ENCODE results near the gene SLIRP. TPM values are rescaled to one million over a fixed set of nuclear protein-coding genes. Genes with fewer than 3 reads are reported as not detected.

SLIRP gene
- total RNA-seq, 4 donors from 2014 or later: 72.9 to 258 (median 90.9) TPM

- no peaks in the 10 kb centered on the region for H3K27me3 ChIP-seq
- no peaks in the 10 kb centered on the region for H3K9me3 ChIP-seq
- H3K4me1 ChIP-seq: no peaks in the 10 kb centered on the region
- intact Hi-C loops (cut with DNase I; ENCODE audit: low total_unique reads): no loop called here
- no peak for DNase-seq
- H3K4me3 ChIP-seq: no peak overlapping the region
- no peak overlapping the region for H3K27ac ChIP-seq
- H3K36me3 ChIP-seq: no peaks in the 10 kb centered on the region
- TF ChIP-seq POLR2A (IDR thresholded peaks at IDR 0.05): no peak
- TF ChIP-seq CTCF (IDR thresholded peaks at IDR 0.05): no peak
These were observed 45.1 kb downstream of the SLIRP start for GRCh38 chr14:77752799-77753516.

DNA sequence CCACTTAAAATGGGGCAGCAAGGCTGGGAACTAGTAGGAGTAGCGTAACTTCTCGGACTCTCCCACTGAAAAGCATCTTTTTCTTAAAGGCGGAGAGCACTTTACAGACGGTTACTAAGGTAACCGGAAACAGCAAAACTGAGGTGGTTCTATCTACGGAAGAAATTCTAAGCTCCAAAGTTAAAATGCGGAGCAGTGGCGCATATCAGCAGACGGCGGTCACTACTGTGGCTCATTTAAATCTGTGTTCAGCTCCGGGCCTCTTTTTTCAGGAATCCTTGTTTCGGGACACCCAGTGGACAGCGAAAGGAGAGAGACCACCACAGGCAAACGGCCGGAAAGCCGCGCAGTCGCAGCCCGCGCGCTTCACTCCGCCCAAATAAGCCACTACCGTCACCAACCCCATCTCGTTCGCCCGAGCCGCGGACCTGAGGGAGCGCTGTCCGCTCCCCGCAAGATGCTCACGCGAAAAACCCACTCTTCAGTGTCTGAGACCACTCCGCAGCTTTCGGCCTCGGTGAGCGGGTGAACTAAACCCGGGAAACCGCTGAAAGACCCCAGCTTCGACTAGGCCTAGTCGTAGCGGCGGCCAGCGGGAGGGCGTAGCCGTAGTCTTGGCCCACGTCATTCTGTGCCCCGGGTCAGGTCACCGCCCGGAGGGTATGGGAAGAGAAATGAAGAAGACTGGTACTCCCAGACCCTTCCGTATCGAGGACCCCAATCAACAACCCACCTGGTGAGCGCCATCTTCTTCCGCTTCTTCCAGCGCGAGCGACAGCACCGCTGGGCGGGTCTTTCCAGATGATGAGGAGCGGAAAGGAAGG lies 52.7 kb downstream of the SLIRP start, which contains the start of gene SNW1:
Gene SNW1 (minus strand): TSS at position 776 of the 824 bp plus-strand sequence. CDS start 29 bp downstream, at position 747.
- Histone ChIP-seq H3K4me1 (peaks cover 7 to 9% of the 10 kb centered on the region in 2 donors), H3K4me3 (peak within 1 kb of the TSS; percentile 78 to 97), H3K27me3 (no peaks in the 10 kb centered on the region), H3K27ac (peak within 1 kb of the TSS; percentile 86 to 93), H3K9me3 (no peaks in the 10 kb centered on the region), H3K36me3 (no peaks in the 10 kb centered on the region)
- peak; percentile 89 to 93 for DNase-seq
- intact Hi-C loops (cut with DNase I; ENCODE audit: low total_unique reads): no loop called here
- TF ChIP-seq POLR2A (IDR thresholded peaks at IDR 0.05): peak; percentile 26 to 70
- no peak for TF ChIP-seq CTCF (IDR thresholded peaks at IDR 0.05)

GRCh38 chr14:77761205-77761931 lies 53.5 kb downstream of the SLIRP start:
- Histone ChIP-seq H3K27me3 (no peaks in the 10 kb centered on the region), H3K9me3 (no peaks in the 10 kb centered on the region), H3K36me3 (no peaks in the 10 kb centered on the region), H3K4me1 (peaks cover 7 to 9% of the 10 kb centered on the region in 2 donors), H3K27ac (peak overlapping the region; percentile 86 to 93), H3K4me3 (peak overlapping the region; percentile 78 to 97)
- intact Hi-C loops (cut with DNase I; ENCODE audit: low total_unique reads): no loop called here
- DNase-seq: peak; percentile 40
- TF ChIP-seq POLR2A (IDR thresholded peaks at IDR 0.05) (no peak), CTCF (IDR thresholded peaks at IDR 0.05) (no peak)

DNA sequence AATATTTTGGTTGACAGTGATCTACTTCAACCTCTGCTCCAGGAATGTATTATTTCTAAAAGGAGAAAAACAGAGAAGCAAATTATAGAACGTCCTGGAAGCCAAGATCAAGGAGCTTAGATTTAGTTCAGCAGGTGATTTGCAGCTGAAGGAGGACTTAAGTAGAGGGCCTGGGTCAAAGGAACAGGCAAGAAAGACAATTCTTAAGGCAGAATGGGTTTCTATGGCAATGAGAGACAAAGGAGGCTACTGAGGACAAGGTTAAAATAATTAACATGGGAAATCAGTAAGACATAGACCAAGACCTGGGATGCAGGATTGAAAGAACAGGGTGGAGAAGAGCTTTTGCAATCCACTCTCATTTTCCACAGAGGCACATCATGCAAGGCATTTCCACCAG lies 55.4 kb downstream of the SLIRP start:
- H3K36me3 ChIP-seq: no peaks in the 10 kb centered on the region
- no peak for DNase-seq
- intact Hi-C loops (cut with DNase I; ENCODE audit: low total_unique reads): no loop called here
- H3K9me3 ChIP-seq: no peaks in the 10 kb centered on the region
- TF ChIP-seq CTCF (IDR thresholded peaks at IDR 0.05) (no peak), POLR2A (IDR thresholded peaks at IDR 0.05) (no peak)
- no peak overlapping the region for H3K27ac ChIP-seq
- peaks cover 7 to 9% of the 10 kb centered on the region in 2 donors for H3K4me1 ChIP-seq
- no peak overlapping the region for H3K4me3 ChIP-seq
- no peaks in the 10 kb centered on the region for H3K27me3 ChIP-seq

Measured in uterus (tissue), 4 donors.